GM19328 (cell line): ENCODE data around the gene PTGDS.

ENCODE experiments used
- ATAC-seq: cut with Tn5 transposase; IDR thresholded peaks from one replicate; pipeline ENCODE4 v1.9.1; 2021; ENCODE audit warnings: mild to moderate bottlenecking, moderate library complexity; ENCODE audit not compliant: unreplicated experiment

Gene PTGDS

GRCh38 chr9:136977223-136977622, at the start of gene PTGDS:
Gene PTGDS, plus strand, starts transcription at chr9:136977504. Its CDS starts 75 bp downstream, at chr9:136977579.
- no peak for ATAC-seq

GRCh38 chr9:136928591-136928990, 48.7 kb upstream of the PTGDS start:
- no peak for ATAC-seq

GRCh38 chr9:136930014-136930413, 47.3 kb upstream of the PTGDS start:
- no peak for ATAC-seq

GRCh38 chr9:136931611-136932130, 45.6 kb upstream of the PTGDS start:
- ATAC-seq: no peak

- ATAC-seq: no peak
Measured at GRCh38 chr9:136934277-136934676, 43.0 kb upstream of the PTGDS start.

- no peak for ATAC-seq
Measured at GRCh38 chr9:136935651-136936050, 41.7 kb upstream of the PTGDS start.

- no peak for ATAC-seq
Measured at GRCh38 chr9:136936645-136937170, 40.6 kb upstream of the PTGDS start.

GRCh38 chr9:136937186-136938001, 39.9 kb upstream of the PTGDS start:
- no peak for ATAC-seq

GRCh38 chr9:136939431-136939995, 37.8 kb upstream of the PTGDS start:
- no peak for ATAC-seq

- ATAC-seq: no peak
Measured at GRCh38 chr9:136939996-136940525, 37.2 kb upstream of the PTGDS start.

- ATAC-seq: no peak
Measured at GRCh38 chr9:136940526-136941230, 36.6 kb upstream of the PTGDS start.

GRCh38 chr9:136941231-136942111, 35.8 kb upstream of the PTGDS start:
- no peak for ATAC-seq

GRCh38 chr9:136942112-136942880, 35.0 kb upstream of the PTGDS start:
- ATAC-seq: no peak

GRCh38 chr9:136942881-136943230, 34.4 kb upstream of the PTGDS start:
- no peak for ATAC-seq

GRCh38 chr9:136943291-136944211, 33.8 kb upstream of the PTGDS start:
- ATAC-seq: no peak

GRCh38 chr9:136944212-136944518, 33.1 kb upstream of the PTGDS start:
- peak; percentile 25 for ATAC-seq

GRCh38 chr9:136944519-136945332, 32.6 kb upstream of the PTGDS start, which contains the start of the genes C8G and FBXW5:
Gene C8G, plus strand, starts transcription at chr9:136945243. Its CDS starts 78 bp downstream, at chr9:136945321.
Gene FBXW5, minus strand, starts transcription at chr9:136944738. Its CDS starts 655 bp downstream, at chr9:136944083.
- peak; percentile 75 for ATAC-seq
